ENCODE results near the gene PRICKLE2.

Gene PRICKLE2

GRCh38 chr3:64188810-64189560, 36.3 kb downstream of the PRICKLE2 start:
- DNase-seq: peak; percentile 93

GRCh38 chr3:64187065-64187959, 38.0 kb downstream of the PRICKLE2 start:
- peak; percentile 97 for DNase-seq

GRCh38 chr3:64186667-64187064, 38.6 kb downstream of the PRICKLE2 start:
- DNase-seq: no peak

- DNase-seq: no peak
Observed at GRCh38 chr3:64185436-64185835, 39.8 kb downstream of the PRICKLE2 start.

GRCh38 chr3:64184621-64185020, 40.6 kb downstream of the PRICKLE2 start:
- DNase-seq: peak; percentile 13

- no peak for DNase-seq
Observed at GRCh38 chr3:64179860-64180259, 45.4 kb downstream of the PRICKLE2 start.

- DNase-seq: no peak
Observed at GRCh38 chr3:64179249-64179648, 46.0 kb downstream of the PRICKLE2 start.

- DNase-seq: no peak
Observed at GRCh38 chr3:64178419-64178818, 46.8 kb downstream of the PRICKLE2 start.

- peak; percentile 57 for DNase-seq
Observed at GRCh38 chr3:64176461-64176996, 48.7 kb downstream of the PRICKLE2 start.

GRCh38 chr3:64174328-64174727, 50.9 kb downstream of the PRICKLE2 start:
- DNase-seq: no peak

- DNase-seq: no peak
Observed at GRCh38 chr3:64173563-64173962, 51.7 kb downstream of the PRICKLE2 start.

- DNase-seq: no peak
Observed at GRCh38 chr3:64170270-64170669, 55.0 kb downstream of the PRICKLE2 start.

- DNase-seq: no peak
Observed at GRCh38 chr3:64167868-64168267, 57.4 kb downstream of the PRICKLE2 start.

- no peak for DNase-seq
Observed at GRCh38 chr3:64167351-64167750, 57.9 kb downstream of the PRICKLE2 start.

GRCh38 chr3:64166584-64167162, 58.6 kb downstream of the PRICKLE2 start:
- DNase-seq: no peak

- peak; percentile 64 for DNase-seq
Observed at GRCh38 chr3:64164349-64164748, 60.9 kb downstream of the PRICKLE2 start.

GRCh38 chr3:64163755-64164148, 61.5 kb downstream of the PRICKLE2 start:
- peak; percentile 93 for DNase-seq

GRCh38 chr3:64163019-64163754, 62.1 kb downstream of the PRICKLE2 start:
- no peak for DNase-seq

- no peak for DNase-seq
Observed at GRCh38 chr3:64161481-64161952, 63.7 kb downstream of the PRICKLE2 start.

- DNase-seq: no peak
Observed at GRCh38 chr3:64160000-64160695, 65.1 kb downstream of the PRICKLE2 start.

- DNase-seq: no peak
Observed at GRCh38 chr3:64158334-64158733, 66.9 kb downstream of the PRICKLE2 start.

Measured in kidney glomerular epithelial cell (primary cell).